ENCODE results near the gene DDX47.

- TF ChIP-seq CTCF (IDR thresholded peaks at IDR 0.05) (peak in 5 of 7 experiments; percentile 12 to 62 (median 56)), POLR2AphosphoS5 (IDR thresholded peaks at IDR 0.05) (peak in 1 of 3 donors; percentile 54), EP300 (IDR thresholded peaks at IDR 0.05) (no peak)
These were observed 24.1 kb downstream of the DDX47 start for GRCh38 chr12:12837025-12837812.
